Suprapubic skin (tissue), 4 donors: ENCODE measurements around the gene CCNB1.

ENCODE experiments used
- EP300 ChIP-seq: sonication (generic); formaldehyde crosslinking; IDR thresholded peaks from one replicate; pipeline ENCODE4 v1.6.1; 2017; ENCODE audit warnings: antibody characterized with exemption
- POLR2A ChIP-seq, 2 donors: fragments of 450-650 bp; IDR thresholded peaks; one replicate each; pipeline ENCODE4 v1.6.1; 2017; ENCODE audit warnings: antibody characterized with exemption in 2 of 2, mild to moderate bottlenecking in 2 of 2, moderate library complexity in 2 of 2
- POLR2AphosphoS5 ChIP-seq, 3 donors: sonication (generic); formaldehyde crosslinking; IDR thresholded peaks; one replicate each; pipeline ENCODE4 v1.6.1; 2017; ENCODE audit warnings: antibody characterized with exemption in 3 of 3
- TF ChIP-seq, protein P1 (sequence below), 2 donors: fragments of 200-600 bp in 1 of 2; fragments of 450-650 bp in 1 of 2; sonication (generic) in 1 of 2; IDR thresholded peaks; one replicate each; pipeline ENCODE4 v1.5.1; 2016 to 2019; ENCODE audit warnings: antibody characterized with exemption in 2 of 2, mild to moderate bottlenecking in 1 of 2, moderate library complexity in 1 of 2

DNA sequence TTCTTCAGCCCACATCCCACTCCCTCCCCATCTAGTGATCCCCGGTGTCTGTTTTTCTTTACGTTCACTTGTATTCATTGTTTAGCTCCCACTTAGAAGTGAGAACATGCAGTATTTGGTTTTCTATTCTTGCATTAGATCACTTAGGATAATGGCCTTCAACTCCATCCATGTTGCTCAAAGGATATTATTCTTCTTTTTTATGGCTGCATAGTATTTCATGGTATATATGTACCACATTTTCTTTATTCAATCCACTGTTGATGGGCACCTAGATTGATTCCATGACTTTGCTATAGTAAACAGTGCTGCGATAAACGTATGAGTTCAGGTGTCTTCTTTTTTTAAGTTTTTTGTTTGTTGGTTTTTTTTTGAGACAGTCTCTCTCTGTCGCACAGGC lies 29.1 kb upstream of the CCNB1 start:
- TF ChIP-seq, protein P1, sequence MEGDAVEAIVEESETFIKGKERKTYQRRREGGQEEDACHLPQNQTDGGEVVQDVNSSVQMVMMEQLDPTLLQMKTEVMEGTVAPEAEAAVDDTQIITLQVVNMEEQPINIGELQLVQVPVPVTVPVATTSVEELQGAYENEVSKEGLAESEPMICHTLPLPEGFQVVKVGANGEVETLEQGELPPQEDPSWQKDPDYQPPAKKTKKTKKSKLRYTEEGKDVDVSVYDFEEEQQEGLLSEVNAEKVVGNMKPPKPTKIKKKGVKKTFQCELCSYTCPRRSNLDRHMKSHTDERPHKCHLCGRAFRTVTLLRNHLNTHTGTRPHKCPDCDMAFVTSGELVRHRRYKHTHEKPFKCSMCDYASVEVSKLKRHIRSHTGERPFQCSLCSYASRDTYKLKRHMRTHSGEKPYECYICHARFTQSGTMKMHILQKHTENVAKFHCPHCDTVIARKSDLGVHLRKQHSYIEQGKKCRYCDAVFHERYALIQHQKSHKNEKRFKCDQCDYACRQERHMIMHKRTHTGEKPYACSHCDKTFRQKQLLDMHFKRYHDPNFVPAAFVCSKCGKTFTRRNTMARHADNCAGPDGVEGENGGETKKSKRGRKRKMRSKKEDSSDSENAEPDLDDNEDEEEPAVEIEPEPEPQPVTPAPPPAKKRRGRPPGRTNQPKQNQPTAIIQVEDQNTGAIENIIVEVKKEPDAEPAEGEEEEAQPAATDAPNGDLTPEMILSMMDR (IDR thresholded peaks at IDR 0.05) = no peak
- TF ChIP-seq POLR2AphosphoS5 (IDR thresholded peaks at IDR 0.05) (no peak), EP300 (no peak), POLR2A (IDR thresholded peaks at IDR 0.05) (no peak)
